Fibroblast of upper back skin (primary cell): ENCODE results near the gene OCA2.
"Not testable (repeated sequence)": the region's sequence is repeated elsewhere in the genome, so short reads cannot be mapped to it uniquely, and the experiment has no call there.

Experiments used
- DNase-seq: peaks from one replicate; pipeline ENCODE4 v3.0.0-alpha.2; 2013

Gene OCA2

DNA sequence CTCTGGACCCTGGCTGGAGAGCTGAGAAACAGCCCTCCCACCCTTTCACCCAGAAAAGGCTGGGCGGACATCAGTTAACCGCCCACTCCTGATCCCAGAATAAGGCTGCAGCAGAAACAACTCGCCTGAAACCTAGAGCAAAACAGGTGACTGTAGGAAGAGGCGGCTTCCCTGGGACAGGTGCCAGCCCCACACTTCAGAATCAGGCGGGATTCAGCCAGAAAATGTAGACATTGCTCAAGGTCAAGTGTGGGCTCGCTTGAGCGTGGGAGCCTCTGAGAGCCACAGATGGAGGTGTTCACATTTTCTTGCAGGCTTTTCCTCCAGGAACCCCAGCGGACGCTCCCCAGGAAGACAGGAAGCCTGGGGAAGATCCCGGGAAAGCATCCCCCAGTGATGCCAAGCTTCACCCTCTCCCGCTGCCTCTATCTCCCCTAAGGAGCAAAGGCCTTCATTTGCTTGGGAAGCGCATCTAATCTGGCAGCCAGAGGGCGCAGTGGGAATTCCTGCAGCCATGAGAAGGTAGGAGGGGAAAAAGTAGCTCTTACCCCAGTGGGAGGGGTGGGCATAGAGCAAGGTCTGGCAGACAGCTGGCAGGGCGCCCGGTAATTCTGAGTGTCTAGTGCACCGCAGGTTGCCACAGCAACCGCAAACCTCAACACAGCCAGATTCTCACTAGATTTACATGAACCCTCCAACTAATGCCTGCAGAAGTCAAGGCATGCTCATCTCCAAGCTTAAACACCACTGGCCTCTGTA is 77.7 kb downstream of the OCA2 start:
- DNase-seq = peak; percentile 89

DNA sequence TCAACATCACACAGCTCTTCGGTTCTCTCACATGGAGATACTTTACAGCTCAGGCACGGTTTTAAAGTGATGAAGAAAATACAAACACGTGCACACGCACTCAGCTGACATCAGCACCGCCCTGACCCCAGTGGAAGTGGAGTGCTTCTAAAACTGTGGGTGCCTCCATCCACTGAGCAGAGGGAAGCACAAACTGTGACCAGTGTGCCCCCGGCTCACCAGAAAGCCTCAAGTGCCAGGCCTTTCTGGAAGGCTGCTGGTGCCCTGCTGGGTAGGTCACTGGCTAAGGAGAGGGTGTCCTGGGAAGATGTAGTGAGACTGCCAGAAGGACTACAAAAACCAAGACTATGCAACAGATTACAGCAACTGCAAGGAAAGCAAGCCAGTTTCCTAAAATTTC is 78.5 kb downstream of the OCA2 start:
- DNase-seq = no peak

GRCh38 chr15:28019594-28020309 is 79.4 kb downstream of the OCA2 start:
- peak; percentile 5 for DNase-seq

DNA sequence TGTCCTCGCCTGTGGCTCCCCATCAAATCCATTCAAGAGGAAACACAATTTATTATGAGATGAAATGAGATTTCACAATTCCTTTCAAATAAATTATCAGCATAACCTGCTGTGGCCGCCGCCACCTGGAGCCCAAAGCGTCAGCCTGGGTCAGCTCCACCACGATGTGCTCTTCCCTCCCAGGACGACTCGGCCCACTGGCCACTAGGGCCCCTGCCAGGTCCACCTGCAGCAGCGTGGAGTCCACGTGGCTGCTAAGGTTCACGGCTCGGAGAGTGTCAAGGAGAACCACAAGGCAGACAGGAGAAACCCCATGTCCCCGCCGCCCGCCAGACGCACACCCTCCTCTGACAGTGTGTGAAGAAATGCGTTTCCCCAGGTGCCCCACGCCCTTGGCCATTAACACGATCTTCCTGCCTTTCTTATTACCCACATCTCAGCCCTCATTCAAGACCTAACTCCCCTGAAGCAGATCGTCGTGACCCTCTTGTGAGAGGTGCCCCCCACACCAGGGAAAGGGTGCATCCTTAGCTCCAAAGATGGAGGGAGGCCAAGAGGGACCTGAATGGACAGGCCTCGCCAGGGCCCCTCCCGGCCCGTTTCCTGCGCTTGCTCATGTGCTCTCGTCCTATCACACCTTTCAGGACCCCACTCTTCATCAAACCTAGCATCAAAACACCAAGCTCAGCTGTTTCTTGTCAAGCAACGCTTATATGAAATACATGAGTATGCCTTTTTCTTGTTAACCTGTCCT is 80.6 kb downstream of the OCA2 start:
- DNase-seq = no peak

- peak; percentile 5 for DNase-seq
Measured at GRCh38 chr15:28017423-28017924, 81.6 kb downstream of the OCA2 start.

GRCh38 chr15:28015855-28016254 is 83.3 kb downstream of the OCA2 start:
- no peak for DNase-seq

GRCh38 chr15:28014623-28015200 is 84.4 kb downstream of the OCA2 start:
- DNase-seq = no peak

DNA sequence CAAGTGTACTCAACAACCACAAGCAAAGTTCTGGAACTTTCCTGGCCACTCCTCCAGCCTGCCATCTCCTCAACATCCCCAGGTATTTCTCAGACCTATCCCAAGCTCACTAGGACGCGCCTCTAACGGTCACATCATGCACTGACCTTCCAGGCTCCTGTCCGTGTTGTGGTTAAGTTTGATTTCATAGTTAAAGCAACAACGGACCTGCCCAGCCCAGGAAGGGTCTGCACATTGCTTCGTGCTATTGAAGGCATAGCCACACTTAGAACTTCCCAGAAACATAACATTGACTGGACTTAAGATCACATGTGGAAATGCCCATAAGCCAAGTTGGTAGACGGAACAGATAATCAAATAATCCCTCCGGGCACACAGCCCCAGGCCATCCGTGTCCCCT is 85.1 kb downstream of the OCA2 start:
- no peak for DNase-seq

GRCh38 chr15:28013480-28013879 is 85.6 kb downstream of the OCA2 start:
- DNase-seq = no peak

DNA sequence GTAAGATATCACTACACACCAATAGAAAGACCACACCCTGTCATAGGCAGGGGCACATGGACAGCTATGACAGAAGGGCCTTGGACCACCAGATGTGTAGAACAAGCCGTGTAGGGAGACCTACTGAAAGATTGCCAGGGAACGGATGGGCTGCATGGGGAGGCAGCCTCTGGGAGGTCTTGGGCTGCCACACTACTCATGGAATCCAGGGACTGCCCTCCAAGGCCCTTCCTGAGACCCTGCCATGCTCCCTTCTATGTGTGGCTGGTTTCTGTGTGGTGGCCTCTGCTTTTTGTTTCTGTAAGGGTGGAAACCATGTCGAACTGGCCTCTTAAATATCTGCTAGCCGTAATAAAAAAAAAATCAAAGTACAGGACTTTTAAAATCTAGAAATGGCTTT is 86.9 kb downstream of the OCA2 start:
- no peak for DNase-seq

DNA sequence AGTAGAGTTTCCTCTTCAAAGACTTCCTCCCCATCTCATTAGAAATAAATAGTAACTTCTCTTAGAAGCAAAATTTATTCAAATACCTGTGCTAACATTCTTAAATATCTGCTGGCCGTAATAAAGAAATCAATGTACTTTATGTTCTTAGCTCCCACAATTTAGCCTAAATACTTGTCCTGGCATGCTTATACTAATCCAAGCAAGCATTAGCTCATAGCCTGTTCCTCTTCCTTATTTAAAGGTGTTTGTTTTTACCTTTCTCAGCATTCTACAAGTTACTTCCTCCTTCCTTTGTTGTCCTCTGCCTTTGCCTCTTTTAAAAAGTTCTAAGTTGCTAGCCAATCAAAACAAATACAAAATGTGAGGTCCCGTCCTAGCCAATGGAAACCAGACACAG is 90.9 kb downstream of the OCA2 start:
- not testable (repeated sequence) for DNase-seq

DNA sequence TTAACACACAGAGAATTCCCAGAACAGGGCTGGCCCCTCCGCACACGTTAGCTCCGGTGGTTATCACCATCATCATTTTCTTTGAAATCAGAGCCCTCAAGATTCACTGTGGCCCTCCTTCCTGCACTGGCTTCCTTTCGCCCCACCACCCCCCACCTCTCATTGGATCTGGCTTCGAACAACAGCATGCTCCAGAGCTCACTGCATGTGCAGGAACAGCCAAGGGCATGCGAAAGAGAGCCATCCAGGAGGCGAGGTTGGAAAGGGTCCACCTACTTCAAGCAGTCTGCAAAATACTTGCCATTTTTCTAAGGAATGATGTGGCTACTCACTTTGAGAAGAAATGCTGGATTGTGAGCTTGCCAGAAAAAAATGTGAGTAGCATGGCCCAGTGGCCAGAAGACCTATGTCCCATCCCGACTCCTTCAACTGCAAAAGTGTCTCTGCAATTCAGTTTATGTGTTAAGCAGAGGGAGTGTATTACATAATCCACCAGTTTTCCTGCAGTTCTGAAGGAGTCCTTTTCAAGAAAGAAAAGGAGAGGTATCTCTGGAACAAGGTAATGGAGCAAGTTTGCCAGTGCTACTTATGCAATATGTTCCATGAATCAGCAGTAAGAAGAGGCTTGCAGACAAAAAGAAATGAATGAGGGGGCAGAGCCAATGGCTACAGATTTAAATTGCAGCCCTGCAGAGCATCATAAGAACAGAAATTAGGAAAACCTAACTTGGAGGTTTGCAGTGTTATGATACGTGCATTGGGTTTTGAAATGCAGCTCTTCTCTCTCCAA is 92.8 kb downstream of the OCA2 start:
- peak; percentile 16 for DNase-seq

- DNase-seq = no peak
Measured at GRCh38 chr15:28005004-28005527, 94.0 kb downstream of the OCA2 start.

GRCh38 chr15:28004143-28005003 is 94.7 kb downstream of the OCA2 start:
- no peak for DNase-seq

- DNase-seq = no peak
Measured at GRCh38 chr15:28003302-28004037, 95.6 kb downstream of the OCA2 start.

- no peak for DNase-seq
Measured at GRCh38 chr15:28002867-28003266, 96.2 kb downstream of the OCA2 start.

DNA sequence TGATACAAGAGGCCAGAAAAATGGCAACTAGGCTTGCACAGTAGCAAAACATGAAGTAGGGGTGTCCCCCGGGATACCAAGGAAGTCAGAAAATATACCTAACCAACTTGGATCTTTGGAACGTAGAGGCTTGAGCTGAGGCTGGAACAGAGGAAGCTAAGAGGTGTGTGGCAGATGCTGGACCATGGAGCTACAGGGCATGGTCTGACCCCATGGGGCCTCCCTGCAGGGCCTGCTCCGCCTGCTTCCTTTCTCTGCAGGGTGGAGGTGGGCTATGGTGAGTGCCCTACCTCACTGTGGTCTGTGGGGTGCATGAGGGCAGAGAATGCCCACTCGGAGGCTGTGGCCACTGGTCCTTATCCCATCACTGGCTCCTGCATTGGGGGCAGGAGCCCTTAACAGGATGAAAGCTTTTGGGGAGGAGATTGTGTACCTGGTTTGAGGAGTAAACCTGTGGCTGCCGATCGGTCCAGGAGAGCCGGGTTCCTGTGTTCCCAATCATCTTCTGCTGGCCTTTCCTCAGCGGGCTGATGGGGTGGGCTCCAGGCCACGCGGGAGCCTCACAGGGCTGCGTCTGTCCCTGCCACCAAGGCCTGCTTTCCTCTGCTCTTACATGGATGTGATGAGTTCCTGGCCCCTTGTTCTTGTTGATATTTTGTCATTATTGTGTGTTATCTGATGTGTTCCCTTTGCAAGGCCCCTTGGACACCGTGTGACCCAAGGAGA is 96.8 kb downstream of the OCA2 start:
- DNase-seq = no peak

- no peak for DNase-seq
Measured at GRCh38 chr15:28001641-28002040, 97.5 kb downstream of the OCA2 start.

GRCh38 chr15:27993996-27994780 is 104.9 kb downstream of the OCA2 start:
- DNase-seq = no peak
